WTC11 (cell line): ENCODE measurements around the gene IL12RB2. TPM values are rescaled to one million over a fixed set of nuclear protein-coding genes. Genes with fewer than 3 reads are reported as not detected.

Experiments used
- ATAC-seq: fragments of 200-7000 bp; cut with Tn5 transposase; 2 replicates; pipeline ENCODE4 v1.10.0; 2021; ENCODE audit warnings: mild to moderate bottlenecking, moderate library complexity
- CTCF ChIA-PET: fragments of 300-600 bp; sonication (Branson Sonifier 250); formaldehyde crosslinking; loops from one replicate; lab custom pipeline; 2021; ENCODE audit warnings: antibody characterized with exemption; lab: Charles Lee
- POLR2A ChIA-PET: fragments of 350-600 bp; sonication (Branson Sonifier 250); formaldehyde crosslinking; loops from one replicate; lab custom pipeline; 2021; ENCODE audit warnings: antibody characterized with exemption; lab: Charles Lee
- DNase-seq: peaks from one replicate; pipeline ENCODE4 v3.0.0; 2021; ENCODE audit warnings: low spot score
- H3K27ac Mint-ChIP-seq: 2 replicates; pipeline ENCODE4 v1.8.0; 2021; ENCODE audit warnings: mixed read lengths
- H3K27me3 Mint-ChIP-seq: 2 replicates; pipeline ENCODE4 v1.8.0; 2021; ENCODE audit warnings: low read depth, mild to moderate bottlenecking, moderate library complexity, mixed read lengths
- H3K36me3 Mint-ChIP-seq: 2 replicates; pipeline ENCODE4 v1.8.0; 2021; ENCODE audit warnings: mixed read lengths
- H3K4me1 Mint-ChIP-seq: 2 replicates; pipeline ENCODE4 v1.8.0; 2022; ENCODE audit warnings: mixed read lengths
- H3K4me3 Mint-ChIP-seq: 2 replicates; pipeline ENCODE4 v1.8.0; 2021; ENCODE audit warnings: mild to moderate bottlenecking, moderate library complexity, mixed read lengths
- H3K9me3 Mint-ChIP-seq: 2 replicates; pipeline ENCODE4 v1.8.0; 2021; ENCODE audit warnings: mixed read lengths
- CDX4 ChIP-seq: fragments of 250-450 bp; sonication (Bioruptor Pico); IDR thresholded peaks from 2 replicates; pipeline ENCODE4 v1.9.0; 2021; ENCODE audit warnings: moderate library complexity, mild to moderate bottlenecking, inconsistent platforms, borderline replicate concordance
- CREB1 ChIP-seq: sonication (generic); formaldehyde crosslinking; IDR thresholded peaks from 2 replicates; pipeline ENCODE4 v1.8.0; 2023; ENCODE audit warnings: mild to moderate bottlenecking, missing genetic modification reagents
- CREM ChIP-seq: sonication (generic); formaldehyde crosslinking; IDR thresholded peaks from 2 replicates; pipeline ENCODE4 v1.8.1; 2022; ENCODE audit warnings: mild to moderate bottlenecking, missing genetic modification reagents, moderate library complexity
- HMGA2 ChIP-seq: fragments of 250-450 bp; sonication (Bioruptor Pico); IDR thresholded peaks from 2 replicates; pipeline ENCODE4 v1.4.0; 2021; ENCODE audit warnings: mild to moderate bottlenecking, moderate library complexity
- IRF2 ChIP-seq: sonication (generic); formaldehyde crosslinking; IDR thresholded peaks from 2 replicates; pipeline ENCODE4 v1.8.0; 2022; ENCODE audit warnings: low read depth, missing genetic modification reagents, borderline replicate concordance
- JAZF1 ChIP-seq: fragments of 250-450 bp; sonication (Bioruptor Pico); IDR thresholded peaks from 2 replicates; pipeline ENCODE4 v1.9.0; 2021; ENCODE audit warnings: moderate library complexity, mild to moderate bottlenecking, inconsistent platforms
- JUN ChIP-seq: sonication (generic); formaldehyde crosslinking; IDR thresholded peaks from 2 replicates; pipeline ENCODE4 v1.8.0; 2023; ENCODE audit warnings: mild to moderate bottlenecking, missing genetic modification reagents
- MXD4 ChIP-seq: fragments of 250-450 bp; sonication (Bioruptor Pico); IDR thresholded peaks from 2 replicates; pipeline ENCODE4 v1.8.0; 2021; ENCODE audit warnings: mild to moderate bottlenecking, moderate library complexity, borderline replicate concordance
- RELA ChIP-seq: sonication (generic); formaldehyde crosslinking; IDR thresholded peaks from 2 replicates; pipeline ENCODE4 v1.8.1; 2022; ENCODE audit warnings: missing genetic modification reagents, mild to moderate bottlenecking, borderline replicate concordance
- SOX15 ChIP-seq: fragments of 250-450 bp; sonication (Bioruptor Pico); IDR thresholded peaks from 2 replicates; pipeline ENCODE4 v1.9.0; 2021; ENCODE audit warnings: mild to moderate bottlenecking
- SP1 ChIP-seq: sonication (generic); formaldehyde crosslinking; conservative IDR thresholded peaks from 2 replicates; pipeline ENCODE4 v1.8.1; 2022; ENCODE audit warnings: missing genetic modification reagents
- STAT6 ChIP-seq: sonication (generic); formaldehyde crosslinking; conservative IDR thresholded peaks from 2 replicates; pipeline ENCODE4 v1.8.1; 2023; ENCODE audit warnings: mild to moderate bottlenecking, low read depth, missing genetic modification reagents, moderate library complexity
- TEAD1 ChIP-seq: sonication (generic); formaldehyde crosslinking; IDR thresholded peaks from 2 replicates; pipeline ENCODE4 v1.8.0; 2022; ENCODE audit warnings: mild to moderate bottlenecking, missing genetic modification reagents
- TEAD4 ChIP-seq: sonication (generic); formaldehyde crosslinking; IDR thresholded peaks from 2 replicates; pipeline ENCODE4 v1.8.0; 2022; ENCODE audit warnings: mild to moderate bottlenecking, missing genetic modification reagents
- ZNF317 ChIP-seq: sonication (generic); formaldehyde crosslinking; IDR thresholded peaks from 2 replicates; pipeline ENCODE4 v1.8.1; 2023; ENCODE audit warnings: low read depth, mild to moderate bottlenecking, moderate library complexity, missing genetic modification reagents, borderline replicate concordance
- ZNF416 ChIP-seq: fragments of 250-450 bp; sonication (Bioruptor Pico); IDR thresholded peaks from 2 replicates; pipeline ENCODE4 v1.9.0; 2021; ENCODE audit warnings: mild to moderate bottlenecking, inconsistent platforms
- total RNA-seq: library from RNA; stranded (reverse); gene quantifications from 3 replicates; pipeline ENCODE4 v1.2.3, GENCODE V29; 2021
- TF ChIP-seq, protein P1 (sequence below): fragments of 250-450 bp; sonication (Bioruptor Pico); conservative IDR thresholded peaks from 2 replicates; pipeline ENCODE4 v1.9.0; 2021; ENCODE audit warnings: mild to moderate bottlenecking
- TF ChIP-seq, protein P2 (sequence below): sonication (generic); formaldehyde crosslinking; conservative IDR thresholded peaks from 2 replicates; pipeline ENCODE4 v1.8.1; 2022; ENCODE audit warnings: mild to moderate bottlenecking, missing genetic modification reagents
- TF ChIP-seq, protein P3 (sequence below): sonication (generic); formaldehyde crosslinking; IDR thresholded peaks from 2 replicates; pipeline ENCODE4 v1.8.1; 2022; ENCODE audit warnings: mild to moderate bottlenecking, missing genetic modification reagents, moderate library complexity, borderline replicate concordance
- TF ChIP-seq, protein P4 (sequence below): sonication (generic); formaldehyde crosslinking; IDR thresholded peaks from 2 replicates; pipeline ENCODE4 v1.8.1; 2023; ENCODE audit warnings: mild to moderate bottlenecking, missing genetic modification reagents, moderate library complexity

The IL12RB2 gene
- total RNA-seq, 1 experiment from 2014 or later: 0.81 TPM

DNA sequence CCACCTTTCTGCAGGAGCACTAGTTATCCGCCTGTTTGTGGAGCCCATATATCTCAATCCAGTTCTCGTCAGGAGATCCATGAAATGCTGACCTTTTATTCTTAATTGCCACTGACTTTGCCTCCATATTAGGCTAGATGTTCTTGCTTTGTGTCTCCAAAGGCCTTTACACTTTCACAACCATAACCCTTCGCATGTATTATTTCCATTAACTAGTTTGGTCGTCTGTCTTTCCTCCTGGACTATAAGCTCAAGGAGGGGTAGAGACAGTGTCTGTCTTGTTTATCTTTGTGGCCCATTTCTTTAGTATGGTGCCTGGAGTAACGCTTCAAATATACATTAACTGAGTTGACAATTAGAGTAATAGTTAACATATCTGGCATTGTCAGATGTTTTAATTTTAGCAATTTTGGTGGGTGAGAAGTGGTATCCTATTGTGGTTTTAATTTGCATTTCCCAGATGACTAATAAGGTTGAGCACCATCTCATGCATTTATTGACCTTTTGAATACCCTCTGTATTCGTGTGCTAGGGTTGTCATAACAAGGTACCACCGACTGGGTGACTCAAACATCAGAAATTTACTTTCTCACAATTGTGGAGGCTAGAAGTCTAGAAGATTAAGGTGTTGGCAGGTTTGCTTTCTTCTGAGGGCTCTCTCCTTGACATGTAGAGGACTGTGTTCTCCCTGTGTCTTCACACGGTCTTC lies 21.7 kb upstream of the IL12RB2 start:
- H3K36me3 Mint-ChIP-seq: no peaks in the 10 kb centered on the region
- H3K27ac Mint-ChIP-seq: no peak overlapping the region
- 0 out of 2 replicates have a peak, but pooled peaks cover 3% of the 10 kb centered on the region for H3K27me3 Mint-ChIP-seq
- ChIA-PET POLR2A (no interaction called here), CTCF (no interaction called here)
- no peak overlapping the region for H3K4me3 Mint-ChIP-seq
- H3K4me1 Mint-ChIP-seq: no peaks in the 10 kb centered on the region
- peaks cover 10% of the 10 kb centered on the region for H3K9me3 Mint-ChIP-seq
- ATAC-seq (no peak), DNase-seq (no peak)
- TF ChIP-seq CREB1 (CRISPR knock-in tag): no peak

- Mint-ChIP-seq H3K27me3 (no peaks in the 10 kb centered on the region; the same call in 1 of the 2 replicates), H3K27ac (no peak overlapping the region), H3K36me3 (no peaks in the 10 kb centered on the region), H3K4me1 (no peaks in the 10 kb centered on the region)
- POLR2A ChIA-PET: no interaction called here
- CTCF ChIA-PET: no interaction called here
- DNase-seq: no peak
- no peak for TF ChIP-seq CREM (CRISPR knock-in tag)
- no peak for TF ChIP-seq HMGA2
- TF ChIP-seq RELA (CRISPR knock-in tag): no peak
- TF ChIP-seq TEAD4: no peak
- TF ChIP-seq SOX15 (CRISPR knock-in tag): no peak
- no peak for TF ChIP-seq ZNF416 (CRISPR knock-in tag)
- no peak for TF ChIP-seq JUN
- no peak for TF ChIP-seq JAZF1 (CRISPR knock-in tag)
- TF ChIP-seq, protein P1, sequence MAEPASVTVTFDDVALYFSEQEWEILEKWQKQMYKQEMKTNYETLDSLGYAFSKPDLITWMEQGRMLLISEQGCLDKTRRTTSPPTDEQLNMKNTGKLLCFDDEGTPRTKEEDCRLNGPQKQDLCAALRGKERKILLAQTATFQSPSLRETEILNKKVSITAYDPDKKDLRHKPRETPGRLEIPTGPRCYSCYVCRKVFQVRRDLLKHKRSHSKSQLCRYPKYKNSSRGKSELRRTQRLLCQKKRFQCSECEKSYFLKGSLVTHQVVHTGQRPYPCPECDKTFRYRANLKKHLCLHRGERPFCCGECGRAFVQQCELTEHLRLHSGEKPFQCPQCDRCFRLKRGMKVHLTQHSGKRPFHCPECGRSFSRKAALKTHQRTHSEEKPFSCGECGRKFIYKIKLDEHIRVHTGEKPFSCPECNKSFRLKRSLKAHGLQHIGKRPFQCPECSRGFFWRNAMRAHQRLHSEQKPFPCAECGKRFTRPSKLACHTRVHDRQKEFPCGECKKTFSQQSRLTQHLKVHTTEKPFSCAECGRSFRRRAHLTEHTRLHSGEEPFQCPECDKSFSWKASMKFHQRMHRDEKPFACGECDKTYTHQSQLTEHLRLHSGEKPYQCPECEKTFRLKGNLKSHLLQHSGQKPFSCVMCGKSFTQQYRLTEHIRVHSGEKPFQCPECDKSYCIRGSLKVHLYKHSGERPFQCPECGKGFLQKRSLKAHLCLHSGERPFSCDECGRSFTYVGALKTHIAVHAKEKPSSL (CRISPR knock-in tag): no peak
- no peak for TF ChIP-seq IRF2 (CRISPR knock-in tag)
- TF ChIP-seq, protein P2, sequence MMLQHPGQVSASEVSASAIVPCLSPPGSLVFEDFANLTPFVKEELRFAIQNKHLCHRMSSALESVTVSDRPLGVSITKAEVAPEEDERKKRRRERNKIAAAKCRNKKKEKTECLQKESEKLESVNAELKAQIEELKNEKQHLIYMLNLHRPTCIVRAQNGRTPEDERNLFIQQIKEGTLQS (CRISPR knock-in tag): no peak
- no peak for TF ChIP-seq MXD4 (CRISPR knock-in tag)
- no peak for TF ChIP-seq SP1 (CRISPR knock-in tag)
- TF ChIP-seq, all 79 proteins: peak for 0
- Mint-ChIP-seq H3K9me3 (peaks cover 19% of the 10 kb centered on the region), H3K4me3 (no peak overlapping the region)
- ATAC-seq: no peak
Observed at GRCh38 chr1:67290236-67290635, 17.4 kb upstream of the IL12RB2 start.

- no peak for DNase-seq
- ChIA-PET CTCF (interaction anchor here (1.1 kb wide), 1 partner anchor 82 kb away, joined by 3 read pairs; no protein-coding TSS in a partner anchor), POLR2A (no interaction called here)
- Mint-ChIP-seq H3K27me3 (no peaks in the 10 kb centered on the region; the same call in 1 of the 2 replicates), H3K4me3 (no peak overlapping the region), H3K27ac (no peak overlapping the region), H3K36me3 (no peaks in the 10 kb centered on the region), H3K4me1 (peaks cover 2% of the 10 kb centered on the region), H3K9me3 (peaks cover 9% of the 10 kb centered on the region)
- no peak for ATAC-seq
- no peak for TF ChIP-seq JUN
- TF ChIP-seq CDX4 (CRISPR knock-in tag): no peak
- no peak for TF ChIP-seq ZNF416 (CRISPR knock-in tag)
- TF ChIP-seq TEAD1 (CRISPR knock-in tag): no peak
- TF ChIP-seq, protein P2 (CRISPR knock-in tag): no peak
- TF ChIP-seq, protein P3, sequence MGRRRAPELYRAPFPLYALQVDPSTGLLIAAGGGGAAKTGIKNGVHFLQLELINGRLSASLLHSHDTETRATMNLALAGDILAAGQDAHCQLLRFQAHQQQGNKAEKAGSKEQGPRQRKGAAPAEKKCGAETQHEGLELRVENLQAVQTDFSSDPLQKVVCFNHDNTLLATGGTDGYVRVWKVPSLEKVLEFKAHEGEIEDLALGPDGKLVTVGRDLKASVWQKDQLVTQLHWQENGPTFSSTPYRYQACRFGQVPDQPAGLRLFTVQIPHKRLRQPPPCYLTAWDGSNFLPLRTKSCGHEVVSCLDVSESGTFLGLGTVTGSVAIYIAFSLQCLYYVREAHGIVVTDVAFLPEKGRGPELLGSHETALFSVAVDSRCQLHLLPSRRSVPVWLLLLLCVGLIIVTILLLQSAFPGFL (CRISPR knock-in tag): no peak
- no peak for TF ChIP-seq IRF2 (CRISPR knock-in tag)
- no peak for TF ChIP-seq HMGA2
- no peak for TF ChIP-seq STAT6
- TF ChIP-seq ZNF317 (CRISPR knock-in tag): no peak
- TF ChIP-seq, protein P4, sequence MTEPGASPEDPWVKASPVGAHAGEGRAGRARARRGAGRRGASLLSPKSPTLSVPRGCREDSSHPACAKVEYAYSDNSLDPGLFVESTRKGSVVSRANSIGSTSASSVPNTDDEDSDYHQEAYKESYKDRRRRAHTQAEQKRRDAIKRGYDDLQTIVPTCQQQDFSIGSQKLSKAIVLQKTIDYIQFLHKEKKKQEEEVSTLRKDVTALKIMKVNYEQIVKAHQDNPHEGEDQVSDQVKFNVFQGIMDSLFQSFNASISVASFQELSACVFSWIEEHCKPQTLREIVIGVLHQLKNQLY (CRISPR knock-in tag): no peak
Observed at GRCh38 chr1:67294836-67295617, 12.6 kb upstream of the IL12RB2 start.
